MV-4-11 (cell line): ENCODE measurements around the gene KCNT1.
A peak's percentile ranks its signal among the peaks of the same experiment; 100 is the strongest.

ENCODE experiments used
- DNase-seq: peaks from one replicate; lab custom pipeline; 2025; lab: John Stamatoyannopoulos, UW

The KCNT1 gene

DNA sequence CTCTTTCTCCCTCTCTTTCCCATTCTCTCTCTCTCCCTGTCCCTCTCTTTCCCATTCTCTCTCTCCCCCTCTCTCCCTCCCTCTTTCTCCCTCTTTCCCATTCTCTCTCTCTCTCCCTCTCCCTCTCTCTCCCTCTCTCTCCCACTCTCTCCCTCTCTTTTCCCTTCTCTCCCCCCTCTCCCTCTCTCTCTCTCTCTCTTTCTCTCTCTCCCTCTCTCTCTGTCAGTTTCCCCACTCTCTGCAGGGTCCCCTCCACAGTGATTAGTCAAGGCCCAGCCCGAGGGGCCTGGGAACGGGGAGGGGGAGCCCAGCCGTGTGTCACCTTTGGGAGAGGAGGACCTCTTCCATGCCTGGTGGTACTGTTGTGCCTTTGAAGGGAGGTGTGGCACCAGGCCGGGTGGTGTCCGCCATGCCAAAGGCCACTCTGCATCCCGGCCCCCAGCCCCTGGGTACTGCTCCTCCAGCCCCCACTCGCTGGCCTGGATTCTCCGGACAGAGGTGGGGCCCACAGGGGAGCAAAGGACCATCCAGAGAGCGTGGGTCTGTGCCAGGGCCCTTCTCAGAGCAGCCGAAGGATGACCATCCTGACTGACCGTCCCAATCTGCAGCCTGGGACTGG is 25.4 kb downstream of the KCNT1 start:
- DNase-seq = no peak

DNA sequence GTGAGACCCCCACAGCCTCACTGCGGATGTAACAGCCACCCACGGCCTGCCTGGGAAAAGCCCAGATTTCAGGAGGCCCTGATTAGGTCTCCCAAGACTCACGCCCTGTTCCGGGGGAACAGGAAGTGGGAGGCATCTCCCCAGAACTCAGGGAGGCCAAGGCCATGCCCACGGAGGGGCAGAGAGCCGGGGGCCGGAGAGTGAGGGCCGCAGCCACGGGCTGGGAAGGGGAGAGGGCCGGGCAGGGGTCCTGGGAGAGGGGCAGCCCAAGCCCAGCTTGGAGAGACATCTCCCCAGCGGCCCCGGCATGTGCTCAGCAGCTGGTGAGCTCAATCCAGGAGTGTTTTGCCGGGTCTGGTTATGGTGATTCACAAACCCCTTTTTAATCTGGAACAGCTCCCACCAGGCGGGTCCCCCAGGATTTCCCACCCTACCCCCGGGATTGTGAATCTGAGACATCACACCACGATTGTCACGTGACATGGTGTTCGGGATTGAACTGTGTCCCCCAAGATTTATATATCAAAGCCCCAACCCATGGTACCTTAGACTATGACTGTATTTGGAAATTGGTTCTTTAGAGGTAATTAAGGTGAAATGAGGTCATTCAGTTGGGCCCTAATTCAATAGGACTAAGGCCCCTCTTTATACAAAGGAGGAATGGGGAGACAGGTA is 26.6 kb downstream of the KCNT1 start:
- no peak for DNase-seq

DNA sequence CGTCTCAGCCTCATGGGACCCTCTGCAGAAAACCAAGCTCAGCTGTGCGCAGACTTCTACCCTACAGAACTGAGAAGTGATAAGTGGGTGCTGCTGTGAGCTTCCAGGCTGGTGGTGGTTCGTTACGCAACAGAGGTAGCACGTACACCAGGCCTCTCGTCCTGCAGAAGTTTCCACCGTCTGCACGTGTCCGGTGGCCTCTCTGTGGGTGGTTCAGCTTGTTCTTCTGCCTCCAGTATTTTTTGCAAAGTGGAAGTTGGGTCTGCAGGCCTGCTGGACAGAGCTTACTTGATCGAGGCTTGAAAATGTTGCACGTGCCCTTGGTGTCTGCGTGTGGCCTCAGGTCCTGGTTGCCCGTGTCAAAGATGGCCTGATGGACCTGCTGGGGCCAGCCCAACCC is 27.5 kb downstream of the KCNT1 start:
- peak; percentile 73 for DNase-seq

DNA sequence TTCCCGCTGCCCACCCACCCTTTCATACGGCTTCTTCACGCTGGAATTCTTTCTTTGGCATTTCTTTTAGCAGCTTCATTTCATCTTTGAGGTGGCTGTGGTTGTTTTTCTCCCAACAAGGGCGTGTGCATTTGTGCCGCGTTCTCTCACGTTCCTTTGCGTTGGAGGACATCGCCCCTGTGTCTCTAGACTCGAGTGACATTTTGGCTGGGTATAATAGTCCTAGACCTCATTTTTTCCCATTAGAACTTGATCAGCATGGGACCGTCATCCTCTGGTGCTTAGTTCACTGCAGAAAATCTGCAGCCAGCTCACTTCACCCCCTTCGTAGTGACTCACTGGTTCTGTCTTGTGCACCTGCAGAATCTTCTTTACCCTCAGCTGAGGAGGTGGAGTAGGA is 29.5 kb downstream of the KCNT1 start:
- DNase-seq = no peak

DNA sequence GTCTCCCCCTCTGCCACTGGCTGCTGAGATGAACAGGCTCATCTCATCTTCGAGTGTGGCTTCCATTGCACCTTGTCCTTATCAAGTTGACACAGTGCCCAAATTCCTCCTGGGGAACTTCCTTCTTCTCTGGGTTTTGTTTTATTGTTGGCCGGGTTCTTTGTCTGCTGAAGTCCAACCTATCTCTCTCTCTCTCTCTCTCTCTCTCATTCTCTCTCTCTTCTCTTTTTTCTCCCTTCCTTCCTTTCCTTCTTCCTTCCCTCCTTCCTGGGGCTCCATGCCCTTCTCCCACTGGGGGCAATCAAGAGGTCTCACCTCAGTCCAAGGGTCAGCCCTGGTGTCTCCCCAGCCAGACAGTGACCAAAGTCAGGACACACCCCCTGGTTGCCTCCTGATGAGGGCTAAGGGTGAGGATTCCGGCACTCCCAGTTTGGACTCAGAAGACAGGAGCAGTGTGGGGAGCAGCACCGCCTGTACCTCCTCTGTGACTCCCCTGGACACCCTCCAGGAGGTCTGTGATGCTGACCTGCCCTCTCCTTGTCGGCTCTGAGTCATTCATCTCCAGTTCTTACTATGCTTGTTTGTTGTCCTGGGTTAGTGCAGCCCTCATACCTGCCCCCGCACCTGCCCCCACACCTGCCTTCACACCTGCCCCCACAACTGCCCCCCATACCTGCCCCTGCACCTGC is 30.7 kb downstream of the KCNT1 start:
- DNase-seq = no peak

DNA sequence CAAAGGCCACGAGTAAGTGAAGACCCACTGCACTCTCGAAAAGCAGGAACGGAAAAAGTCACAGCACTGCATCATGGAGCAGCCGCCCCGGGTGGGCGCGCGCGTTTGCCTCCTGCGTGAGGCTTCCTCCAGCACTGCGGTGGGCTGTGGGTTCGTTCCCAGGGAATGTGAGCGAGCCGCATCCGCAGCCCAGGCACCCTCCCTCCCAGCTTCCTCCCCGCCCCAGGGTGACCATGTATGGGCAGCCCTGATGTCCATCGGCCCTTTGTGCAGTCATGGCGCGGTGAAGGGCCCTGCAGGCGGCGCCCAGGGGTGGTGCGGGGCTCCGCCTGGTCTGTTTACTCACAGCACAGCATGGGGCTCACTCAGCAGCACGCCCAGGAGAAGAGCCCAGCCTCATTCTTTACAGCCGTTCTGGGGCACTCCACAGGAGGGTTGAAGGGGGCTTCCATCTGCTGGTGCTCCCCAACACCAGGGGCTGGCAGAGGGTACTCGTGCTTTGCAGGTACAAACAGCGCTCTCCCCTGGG is 32.7 kb downstream of the KCNT1 start:
- no peak for DNase-seq

DNA sequence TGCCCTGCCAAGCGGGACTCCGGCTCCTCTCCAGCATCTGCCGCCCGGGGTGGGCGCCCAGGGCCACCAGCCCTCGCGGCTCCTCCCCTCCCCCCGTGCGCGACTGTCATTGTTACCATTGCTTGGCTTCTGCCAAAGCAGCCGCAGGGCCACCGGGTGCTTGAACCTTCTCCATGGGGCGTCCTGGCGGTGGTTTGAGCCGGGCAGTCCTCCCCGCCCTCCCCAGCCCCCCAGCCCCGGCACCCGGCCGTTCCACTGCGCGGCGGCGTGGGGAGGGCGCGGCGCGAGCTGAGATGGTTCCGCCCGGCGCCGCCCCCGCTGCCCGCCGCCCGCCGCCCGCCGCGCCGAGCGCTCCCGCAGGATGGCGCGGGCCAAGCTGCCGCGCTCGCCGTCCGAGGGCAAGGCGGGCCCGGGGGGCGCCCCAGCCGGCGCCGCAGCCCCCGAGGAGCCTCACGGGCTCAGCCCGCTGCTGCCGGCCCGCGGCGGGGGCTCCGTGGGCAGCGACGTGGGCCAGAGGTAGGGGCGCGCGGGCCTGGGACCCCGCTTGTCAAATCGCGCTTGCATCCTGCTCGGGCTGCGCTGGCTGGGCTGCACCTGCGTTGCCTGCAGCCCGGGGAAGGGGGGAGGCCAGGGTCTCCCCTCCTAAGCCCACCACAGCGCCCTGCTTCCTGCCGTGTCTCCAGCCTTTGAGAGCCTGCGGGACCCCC is 34.4 kb downstream of the KCNT1 start:
- DNase-seq = no peak

DNA sequence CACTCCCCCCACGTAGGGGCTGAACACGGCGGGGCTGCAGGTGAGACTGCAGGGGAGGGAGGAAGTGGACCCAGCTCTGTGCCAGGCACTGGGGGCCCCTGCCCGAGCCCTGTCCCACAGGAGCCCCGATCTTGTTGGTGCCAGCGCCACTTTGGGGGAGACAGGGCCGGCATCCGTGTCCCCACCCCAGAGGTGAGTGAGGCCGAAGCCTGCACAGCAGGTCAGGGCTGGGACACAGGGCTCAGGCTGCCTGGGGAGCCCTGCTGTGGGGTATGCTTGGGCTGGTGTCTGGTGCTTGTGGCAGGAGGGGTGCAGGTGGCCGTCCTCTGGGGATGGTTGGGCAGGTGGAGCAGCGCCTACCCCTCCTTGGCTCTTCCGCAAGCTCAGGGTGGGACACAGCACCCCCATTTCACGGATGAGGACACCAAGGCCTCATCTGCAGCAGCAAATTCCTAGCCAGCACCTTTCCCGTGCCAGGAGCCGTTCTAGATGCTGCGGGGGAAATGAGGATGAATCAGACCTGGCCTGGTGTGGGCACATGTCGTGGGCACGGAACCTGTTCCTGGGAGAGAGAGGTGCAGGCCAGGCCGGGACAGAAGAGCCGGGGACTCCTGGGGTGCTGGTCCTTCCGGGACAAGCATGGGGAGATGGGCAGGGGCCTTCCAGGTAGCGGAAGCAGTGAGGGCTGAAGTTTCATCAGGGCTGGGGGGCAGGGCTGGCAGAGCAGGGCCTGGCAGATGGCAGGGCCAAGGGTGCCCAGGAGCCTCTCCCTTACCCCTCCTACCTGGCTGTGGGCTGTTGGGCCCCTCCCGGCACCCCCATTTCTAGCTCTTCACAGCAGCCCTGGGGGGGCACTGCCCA is 35.2 kb downstream of the KCNT1 start:
- no peak for DNase-seq

DNA sequence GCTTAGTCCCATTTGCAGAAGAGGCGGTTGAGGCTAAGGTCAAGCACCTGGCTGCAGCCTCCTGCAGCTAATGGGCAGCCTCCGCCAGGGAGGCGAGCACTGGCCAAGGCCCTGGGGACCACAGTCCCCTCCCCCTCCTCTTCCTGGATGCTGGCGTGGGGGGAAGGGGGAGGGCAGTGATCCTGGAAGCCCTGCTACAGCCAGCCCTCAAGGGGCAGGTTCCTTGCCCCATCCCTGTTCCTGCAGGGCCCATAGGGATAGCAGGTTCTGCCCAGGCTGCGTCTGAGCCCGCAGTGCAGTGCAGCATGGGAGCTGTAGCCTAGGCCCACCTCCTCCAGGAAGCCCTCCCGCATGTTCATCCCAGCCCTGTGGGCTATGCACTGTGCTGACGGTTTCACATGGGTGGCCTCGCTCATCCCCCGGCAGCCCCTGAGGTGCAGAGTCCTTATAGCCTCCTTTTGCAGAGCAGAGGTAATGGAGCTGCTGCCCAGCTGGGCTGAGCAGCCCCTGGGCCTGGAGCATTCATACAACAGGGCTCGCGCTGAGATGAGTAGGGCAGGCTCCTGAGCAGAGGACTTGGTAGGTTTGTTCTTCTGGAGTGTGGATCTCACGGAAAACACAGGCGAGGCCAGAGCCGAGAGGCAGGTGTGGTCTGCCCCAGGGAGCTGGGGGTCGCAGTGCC is 36.0 kb downstream of the KCNT1 start:
- no peak for DNase-seq

DNA sequence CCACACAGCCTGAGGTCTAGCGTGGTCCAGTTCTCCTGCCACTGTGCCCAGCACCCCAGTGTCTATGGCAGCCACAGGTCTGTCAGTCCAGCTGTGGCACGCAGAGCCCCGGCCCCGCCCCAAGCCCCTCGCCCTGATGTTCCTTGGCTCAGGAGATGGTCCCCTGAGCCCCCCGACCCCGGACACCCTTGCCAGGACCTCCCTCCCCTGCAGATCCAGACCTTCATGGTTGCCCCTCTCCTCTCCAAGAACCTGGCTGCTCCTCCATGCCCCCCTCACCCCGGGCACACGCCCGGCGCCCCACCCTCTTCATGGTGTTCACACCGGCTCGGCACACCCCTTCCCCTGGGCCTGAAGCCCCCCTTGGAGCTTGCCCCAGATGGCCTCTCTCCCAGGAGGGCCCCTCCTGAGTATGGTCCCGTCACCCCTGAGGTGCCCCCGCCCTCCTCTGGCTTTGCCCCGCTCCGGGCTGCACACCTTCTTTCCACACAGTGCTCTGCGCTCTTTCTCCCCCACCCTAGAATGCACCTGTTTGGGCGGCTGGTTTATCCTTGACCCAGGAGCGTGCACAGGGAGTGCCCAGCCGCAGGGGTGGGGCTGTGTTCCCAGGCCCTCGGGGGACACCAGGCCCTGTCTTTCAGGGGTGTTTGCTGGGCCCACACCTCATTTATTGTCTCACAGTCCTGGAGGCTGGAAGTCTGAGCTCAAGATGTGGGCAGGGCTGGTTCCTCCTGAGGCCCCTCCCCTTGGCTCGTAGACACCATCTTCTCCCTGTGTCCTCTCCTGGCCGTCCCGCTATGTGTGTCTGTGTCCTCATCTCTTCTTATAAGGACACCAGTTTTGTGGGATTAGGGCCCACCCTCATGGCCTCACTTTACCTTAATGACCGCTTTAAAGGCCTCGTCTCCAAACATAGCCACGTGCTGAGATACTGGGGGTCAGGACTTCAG is 37.6 kb downstream of the KCNT1 start:
- DNase-seq = no peak

DNA sequence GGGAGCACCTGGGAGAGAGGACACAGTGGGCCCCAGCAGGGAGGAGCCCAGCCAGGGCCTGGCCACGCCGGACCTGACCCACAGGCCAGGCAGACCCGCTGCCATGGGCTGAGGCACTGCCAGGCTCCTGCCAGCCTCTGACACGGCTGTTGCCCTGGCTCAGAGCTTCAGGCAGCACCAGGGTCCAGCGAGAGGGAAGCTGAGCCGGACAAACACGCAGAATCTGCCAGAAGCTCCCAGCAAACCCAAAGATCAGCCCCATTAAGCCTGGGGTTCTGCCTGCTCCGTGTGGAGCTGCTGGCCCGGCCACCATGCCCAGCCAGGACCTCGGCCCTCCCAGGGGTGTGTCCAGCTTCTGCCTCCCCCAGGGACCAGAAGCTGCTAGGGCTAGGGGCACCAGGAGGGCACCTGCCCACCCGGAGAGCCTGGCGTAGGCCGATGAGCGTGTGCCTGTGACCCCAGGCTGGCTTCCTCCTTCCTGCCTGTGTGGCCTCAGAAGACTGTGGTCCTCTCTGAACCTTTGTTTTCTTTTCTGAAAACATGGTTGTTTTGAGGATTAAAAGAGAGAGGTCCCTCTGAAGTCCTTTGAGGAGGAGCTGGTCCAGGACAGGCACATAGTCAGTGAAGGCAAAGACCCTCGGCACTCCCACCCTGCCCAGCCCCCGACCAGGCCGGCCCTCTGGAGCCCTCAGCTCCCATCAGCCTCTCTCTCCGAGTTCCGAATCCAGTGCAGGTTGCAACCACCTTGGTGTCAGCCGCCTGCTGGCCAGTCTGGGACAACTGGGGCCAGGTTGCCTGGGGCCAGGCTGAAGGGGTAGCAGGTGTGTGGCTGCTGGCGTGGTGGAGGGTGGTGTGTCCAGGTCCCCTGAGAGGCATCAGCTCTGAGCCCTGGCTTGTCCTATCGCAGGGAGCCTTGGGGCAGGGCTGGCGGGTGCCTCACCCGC is 39.6 kb downstream of the KCNT1 start:
- DNase-seq = no peak

DNA sequence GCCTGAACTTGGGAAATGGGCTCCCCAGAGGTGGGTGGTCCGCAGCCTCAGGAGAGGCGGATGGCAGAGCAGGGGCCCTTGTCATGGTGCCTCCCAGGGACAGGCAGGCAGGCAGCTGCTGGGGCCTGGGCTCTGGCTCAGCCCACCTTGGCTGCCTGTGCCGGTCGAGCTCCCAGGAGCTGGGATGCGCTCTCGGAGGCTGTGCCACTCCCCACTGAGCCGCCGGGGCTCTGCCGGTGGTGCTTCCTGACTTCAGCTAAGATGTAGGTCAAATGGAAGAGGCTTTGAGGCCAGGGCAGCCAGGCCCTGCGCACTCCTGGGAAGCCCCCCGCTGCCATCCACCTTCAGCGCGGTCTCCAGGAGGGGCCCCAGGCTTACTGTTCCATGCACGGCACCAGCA is 41.0 kb downstream of the KCNT1 start:
- DNase-seq = no peak

DNA sequence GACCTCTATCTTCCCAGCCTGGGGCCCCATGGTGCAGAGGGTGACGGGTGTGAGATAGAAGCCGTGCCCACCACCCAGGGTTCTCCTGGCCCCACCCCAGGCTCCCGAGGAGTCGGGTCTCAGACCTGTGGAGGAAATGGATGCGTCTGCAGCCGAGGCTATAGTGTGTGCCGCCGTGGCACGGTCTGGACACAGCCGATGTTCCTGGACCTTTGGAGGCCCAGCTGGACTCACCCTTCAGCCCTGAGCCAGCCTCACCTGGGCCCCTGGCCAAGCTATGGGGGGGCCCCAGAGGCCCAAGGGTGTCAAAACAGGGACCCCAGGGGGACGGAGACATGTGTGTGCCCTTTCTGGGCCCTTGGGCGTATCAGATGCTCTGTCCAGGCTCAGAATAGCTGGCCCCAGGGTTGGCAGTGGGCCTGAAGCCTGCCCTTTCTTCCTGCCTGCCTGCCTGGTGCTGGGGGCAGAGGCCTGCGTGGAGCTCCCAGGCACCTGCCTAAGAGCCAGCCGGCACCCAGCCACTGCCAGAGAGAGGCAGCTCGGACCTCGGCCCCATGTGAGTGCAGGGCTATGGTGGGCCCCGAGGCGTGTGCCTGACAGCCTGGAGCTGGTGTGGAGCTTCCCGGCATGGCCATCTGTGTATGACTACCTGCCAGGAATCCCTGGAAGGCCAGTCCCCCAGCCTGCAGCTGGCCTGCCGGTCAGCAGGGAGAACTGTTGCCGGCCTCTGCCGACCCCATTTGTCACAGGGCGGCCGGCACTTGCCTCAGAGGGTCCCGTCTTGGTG is 41.8 kb downstream of the KCNT1 start:
- no peak for DNase-seq

DNA sequence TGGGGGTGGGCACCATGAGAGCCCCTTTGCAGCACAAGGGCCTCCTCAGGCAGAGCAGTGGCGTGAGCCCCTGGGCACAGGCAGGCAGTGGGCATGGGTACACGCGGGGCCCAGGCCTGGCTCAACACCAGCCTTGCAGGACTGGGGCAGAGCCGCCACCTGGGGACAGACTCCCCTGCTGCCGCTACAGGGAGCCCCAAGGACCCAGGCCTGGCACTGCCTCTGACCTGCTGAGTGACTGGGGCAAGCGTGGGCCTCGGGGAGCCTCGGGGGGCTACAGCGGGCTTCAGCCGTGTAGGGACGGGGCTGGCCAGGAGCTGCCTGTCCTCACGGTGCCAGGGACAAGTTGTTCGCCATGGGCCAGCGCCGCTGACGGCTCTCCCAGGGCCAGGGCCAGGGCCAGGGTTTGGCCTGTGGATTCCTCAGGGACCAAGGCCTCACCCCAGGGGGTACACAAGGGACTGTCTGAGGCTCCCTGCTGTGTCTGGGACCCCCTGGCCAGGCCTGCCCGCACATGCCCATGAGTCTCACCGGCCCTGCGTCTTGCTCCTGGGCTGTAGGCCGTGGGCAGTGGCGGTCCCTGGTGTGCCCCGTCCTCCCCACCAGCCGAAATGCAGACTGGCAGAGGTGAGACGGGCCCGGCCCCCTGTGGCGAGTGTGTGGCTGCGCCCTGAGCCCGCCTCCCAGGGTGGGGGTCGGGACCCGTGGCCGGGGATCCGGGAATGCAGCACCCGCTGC is 42.5 kb downstream of the KCNT1 start:
- no peak for DNase-seq

DNA sequence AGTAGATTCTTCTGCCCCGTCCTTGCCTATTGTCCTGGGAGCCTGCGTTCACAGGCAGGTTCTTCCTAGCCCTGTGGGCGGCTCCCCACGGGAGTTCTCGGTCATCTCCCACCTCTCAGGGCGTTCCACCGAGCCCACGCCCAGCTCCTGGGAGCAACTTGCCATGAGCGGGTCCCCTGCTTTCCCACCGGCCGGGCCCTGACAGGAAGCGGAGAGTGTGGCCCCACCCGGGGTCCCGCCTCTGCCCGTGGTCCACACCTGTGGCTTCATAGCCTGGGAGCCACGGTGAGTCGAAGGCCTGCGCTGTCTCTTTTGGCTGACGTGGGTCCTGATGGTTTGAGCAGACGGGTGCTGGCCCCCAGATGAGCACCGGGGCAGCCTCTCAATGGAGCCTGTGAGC is 43.2 kb downstream of the KCNT1 start:
- DNase-seq = no peak

DNA sequence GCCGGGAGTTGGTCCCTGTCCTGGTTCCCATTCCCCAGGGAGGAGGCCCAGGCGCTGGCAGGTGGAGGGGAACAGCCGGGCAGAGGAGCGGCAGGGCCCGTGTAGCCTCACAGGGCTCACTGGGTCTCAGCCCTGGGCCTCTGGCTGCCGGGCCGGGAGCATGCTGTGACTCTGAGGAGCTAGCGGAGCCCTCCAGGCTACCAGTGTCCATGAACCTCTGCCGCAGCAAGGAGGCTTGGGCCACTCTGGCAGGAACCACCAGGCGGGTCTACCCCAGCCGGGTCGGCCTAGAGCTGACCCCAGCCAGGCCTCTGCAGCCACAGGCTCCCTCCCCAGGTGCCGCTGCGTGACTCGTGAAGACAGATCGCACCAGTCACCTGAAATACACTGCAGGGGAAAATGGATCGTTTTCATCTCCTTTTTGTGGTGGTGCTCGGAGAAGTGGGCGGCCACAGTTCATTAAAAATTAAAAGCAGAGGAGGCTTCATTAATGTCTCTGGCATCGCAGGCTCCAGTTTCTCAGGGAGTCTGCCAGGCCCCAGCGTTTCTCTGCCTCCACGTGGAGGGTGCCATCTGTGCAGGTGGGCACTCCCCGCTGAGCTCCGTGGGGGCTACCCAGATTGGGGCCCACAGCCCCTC is 43.8 kb downstream of the KCNT1 start:
- no peak for DNase-seq

DNA sequence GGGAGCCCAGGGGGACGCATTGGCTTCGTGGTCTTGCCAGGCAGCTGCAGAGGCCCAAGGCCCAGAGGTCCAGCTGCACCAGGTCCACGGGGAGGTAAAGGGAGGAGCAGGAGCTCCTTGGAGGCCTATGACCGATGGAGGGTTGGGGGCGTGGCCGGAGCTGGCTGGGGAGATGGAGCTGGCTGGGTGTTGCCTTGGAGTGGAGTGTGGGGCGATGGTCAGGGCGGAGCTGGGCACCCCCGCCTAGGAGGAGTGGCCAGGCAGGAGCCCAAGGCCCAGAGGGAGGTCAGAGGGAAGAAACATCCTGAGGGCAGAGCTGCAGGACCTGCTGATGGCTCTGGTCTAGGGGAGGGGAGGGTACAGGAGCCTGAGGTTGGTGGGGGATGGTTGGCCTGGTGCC is 44.6 kb downstream of the KCNT1 start:
- no peak for DNase-seq
